Measurements from ENCODE around the gene EBF4.

Gene EBF4, protein sequence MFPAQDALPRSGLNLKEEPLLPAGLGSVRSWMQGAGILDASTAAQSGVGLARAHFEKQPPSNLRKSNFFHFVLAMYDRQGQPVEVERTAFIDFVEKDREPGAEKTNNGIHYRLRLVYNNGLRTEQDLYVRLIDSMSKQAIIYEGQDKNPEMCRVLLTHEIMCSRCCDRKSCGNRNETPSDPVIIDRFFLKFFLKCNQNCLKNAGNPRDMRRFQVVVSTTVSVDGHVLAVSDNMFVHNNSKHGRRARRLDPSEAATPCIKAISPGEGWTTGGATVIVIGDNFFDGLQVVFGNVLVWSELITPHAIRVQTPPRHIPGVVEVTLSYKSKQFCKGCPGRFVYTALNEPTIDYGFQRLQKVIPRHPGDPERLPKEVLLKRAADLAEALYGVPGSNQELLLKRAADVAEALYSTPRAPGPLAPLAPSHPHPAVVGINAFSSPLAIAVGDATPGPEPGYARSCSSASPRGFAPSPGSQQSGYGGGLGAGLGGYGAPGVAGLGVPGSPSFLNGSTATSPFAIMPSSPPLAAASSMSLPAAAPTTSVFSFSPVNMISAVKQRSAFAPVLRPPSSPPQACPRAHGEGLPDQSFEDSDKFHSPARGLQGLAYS

DNA sequence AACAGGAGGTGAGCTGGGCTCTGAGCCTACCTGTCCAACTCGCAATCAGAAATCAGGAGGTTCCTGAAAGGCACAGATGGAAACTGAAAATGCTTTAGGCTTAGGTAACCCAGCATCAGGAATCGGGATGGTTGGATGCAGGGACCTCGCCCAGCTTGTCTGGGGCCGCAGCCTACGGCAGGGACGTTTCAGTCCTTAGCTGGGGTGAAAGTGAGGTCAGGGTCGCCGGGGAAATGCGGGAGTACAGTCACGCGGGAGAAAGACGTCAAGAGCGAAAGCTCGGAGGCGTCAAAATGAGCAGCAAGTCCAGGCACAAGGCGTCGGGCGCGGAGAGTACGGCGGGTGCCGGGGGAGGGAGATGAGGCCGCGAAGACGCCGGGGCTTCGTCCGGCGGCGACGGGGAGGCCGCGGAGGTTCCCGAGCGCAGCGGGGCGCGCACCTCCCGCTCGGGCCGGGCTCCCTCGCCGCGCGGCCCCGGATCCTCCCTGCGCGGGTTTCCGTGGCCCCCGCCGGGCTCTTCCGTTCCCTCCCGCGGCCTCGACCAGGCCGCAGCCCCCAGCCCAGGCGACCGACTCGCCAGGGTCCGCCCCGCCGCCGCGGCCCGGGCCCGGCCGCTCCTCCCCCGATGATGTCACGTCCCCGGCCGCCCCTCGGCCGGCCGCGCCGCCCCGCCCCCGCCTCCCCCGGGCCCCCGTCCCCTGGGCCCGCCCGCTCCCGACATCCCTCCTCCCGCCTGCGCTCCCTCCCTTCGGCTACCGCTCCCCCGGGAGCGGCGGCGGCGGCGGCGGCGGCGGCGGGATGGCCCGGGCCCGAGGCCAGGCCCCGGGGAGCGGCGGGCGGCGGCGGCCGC is at the start of gene EBF4:
Gene EBF4 (plus strand): TSS at position 745 of the 850 bp plus-strand sequence. CDS start 866 bp downstream, outside the sequence.
- peak in 1 of 2 donors; percentile 42 for DNase-seq
- Mint-ChIP-seq H3K4me1 (peaks cover 31% of the 10 kb centered on the region), H3K27ac (peak within 1 kb of the TSS; percentile 62 to 91), H3K9me3 (no peaks in the 10 kb centered on the region), H3K4me3 (peak within 1 kb of the TSS; percentile 83 to 95), H3K27me3 (peaks cover 69% of the 10 kb centered on the region)
- ATAC-seq: peak; percentile 4

DNA sequence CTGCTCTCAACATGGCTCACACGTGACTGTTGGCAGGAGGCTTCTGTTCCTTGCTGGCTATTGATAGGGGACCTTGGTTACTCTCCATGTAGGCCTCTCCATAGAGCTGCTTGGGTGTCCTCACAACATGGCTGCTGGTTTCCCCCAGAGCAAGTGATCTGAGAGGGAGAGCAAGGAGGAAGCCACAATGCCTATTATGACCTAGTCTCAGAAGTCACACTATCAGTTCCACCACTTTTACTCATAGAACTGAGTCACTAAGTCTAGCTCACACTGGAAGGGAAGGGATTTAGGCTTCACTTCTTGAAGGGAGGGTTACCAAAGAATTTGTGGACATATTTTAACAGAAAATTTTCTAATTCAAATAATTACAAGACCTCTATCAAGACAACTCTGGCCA is 48.9 kb upstream of the EBF4 start:
- ATAC-seq: peak; percentile 60
- no peak for DNase-seq
- Mint-ChIP-seq H3K4me1 (no peaks in the 10 kb centered on the region), H3K27ac (no peak overlapping the region), H3K9me3 (no peaks in the 10 kb centered on the region), H3K4me3 (no peak overlapping the region), H3K27me3 (no peaks in the 10 kb centered on the region)

DNA sequence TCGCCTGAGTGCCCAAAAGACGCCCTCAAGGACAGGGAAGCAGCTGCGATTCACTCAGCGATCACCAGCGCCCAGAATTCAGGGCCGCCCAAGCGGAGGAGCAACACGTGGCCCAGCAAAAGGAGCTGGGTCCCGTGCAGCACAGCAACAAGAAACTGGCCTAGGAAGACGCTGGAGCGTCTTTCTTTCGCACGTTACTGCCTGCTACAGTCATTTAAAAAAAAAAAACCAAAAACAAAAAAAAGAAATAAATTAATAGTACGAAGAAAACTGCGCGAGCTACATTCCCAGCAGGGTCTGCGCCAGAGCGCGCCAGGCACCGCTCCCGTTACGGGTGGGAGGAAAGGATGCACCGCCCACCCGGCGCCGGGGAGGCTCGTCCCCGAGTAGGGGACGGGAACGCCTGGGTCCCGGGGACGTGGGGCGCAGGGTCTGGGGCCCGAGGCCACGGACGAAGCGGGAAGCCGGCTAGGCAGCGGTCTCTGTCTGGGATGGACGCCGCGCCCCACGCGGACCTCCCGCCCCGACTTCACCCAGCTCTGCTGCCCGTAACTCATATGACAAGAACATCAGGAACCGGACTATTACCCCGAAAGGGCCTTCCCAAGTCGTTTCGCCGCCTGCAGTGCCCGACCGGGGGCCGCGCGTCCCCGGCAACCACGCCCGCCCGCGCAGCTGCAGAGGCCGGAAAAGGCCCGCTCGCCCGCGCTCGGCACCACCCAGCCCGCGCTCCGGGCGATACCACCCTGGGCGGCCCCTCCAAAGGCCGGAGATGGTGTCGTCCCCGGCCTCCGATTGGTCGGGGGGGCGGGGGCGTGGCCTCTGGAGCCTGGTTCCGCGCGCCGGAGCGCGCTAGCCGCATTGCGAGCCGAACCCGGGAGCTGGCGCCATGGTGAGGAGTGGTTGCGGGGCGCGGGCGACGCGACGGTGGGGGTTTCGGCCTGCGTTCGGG is 40.5 kb upstream of the EBF4 start, which contains the start of gene NOP56:
Gene NOP56 (plus strand): TSS at position 861 of the 952 bp plus-strand sequence. CDS start 29 bp downstream, at position 890.
- H3K9me3 Mint-ChIP-seq: no peaks in the 10 kb centered on the region
- peak within 1 kb of the TSS; percentile 95 to 96 for H3K4me3 Mint-ChIP-seq
- peaks cover 54% of the 10 kb centered on the region for H3K4me1 Mint-ChIP-seq
- peak within 1 kb of the TSS; percentile 96 to 97 for H3K27ac Mint-ChIP-seq
- ATAC-seq (peak; percentile 93), DNase-seq (peak; percentile 97 to 98)
- H3K27me3 Mint-ChIP-seq: no peaks in the 10 kb centered on the region

GRCh38 chr20:2652724-2653555 is 39.6 kb upstream of the EBF4 start:
- Mint-ChIP-seq H3K9me3 (no peaks in the 10 kb centered on the region), H3K27me3 (no peaks in the 10 kb centered on the region), H3K27ac (peak overlapping the region; percentile 89 to 97), H3K4me1 (peaks cover 59% of the 10 kb centered on the region), H3K4me3 (peak overlapping the region; percentile 95 to 96)
- DNase-seq: peak in 1 of 2 donors; percentile 28
- ATAC-seq: peak; percentile 67

GRCh38 chr20:2653556-2654383 is 38.8 kb upstream of the EBF4 start:
- H3K4me1 Mint-ChIP-seq: peaks cover 63% of the 10 kb centered on the region
- DNase-seq (no peak), ATAC-seq (no peak)
- H3K27ac Mint-ChIP-seq: peak overlapping the region; percentile 85 to 97
- H3K9me3 Mint-ChIP-seq: no peaks in the 10 kb centered on the region
- no peaks in the 10 kb centered on the region for H3K27me3 Mint-ChIP-seq
- peak overlapping the region; percentile 95 to 96 for H3K4me3 Mint-ChIP-seq

- ATAC-seq (no peak), DNase-seq (no peak)
- Mint-ChIP-seq H3K27me3 (no peaks in the 10 kb centered on the region), H3K4me3 (peak overlapping the region; percentile 95 to 96), H3K9me3 (no peaks in the 10 kb centered on the region), H3K4me1 (peaks cover 65% of the 10 kb centered on the region), H3K27ac (peak overlapping the region; percentile 74 to 97)
Observed at GRCh38 chr20:2654384-2654822, 38.2 kb upstream of the EBF4 start.

DNA sequence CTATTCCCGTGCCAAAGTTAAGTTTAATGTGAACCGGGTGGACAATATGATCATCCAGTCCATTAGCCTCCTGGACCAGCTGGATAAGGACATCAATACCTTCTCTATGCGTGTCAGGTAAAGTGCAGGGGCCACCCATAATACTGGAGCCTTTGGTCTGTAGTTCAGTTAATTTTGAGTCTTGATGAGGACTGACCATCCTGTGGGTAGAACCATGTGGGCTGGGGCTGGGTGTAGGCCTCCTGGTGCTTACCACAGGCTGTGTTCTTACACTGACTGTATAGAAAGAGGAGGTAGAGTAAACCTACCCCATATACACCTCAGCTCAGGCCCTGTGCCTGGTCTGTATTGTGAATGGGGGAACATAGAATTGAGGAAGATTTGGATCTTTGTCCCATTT is 37.7 kb upstream of the EBF4 start:
- H3K4me3 Mint-ChIP-seq: peak overlapping the region; percentile 95 to 96
- H3K9me3 Mint-ChIP-seq: no peaks in the 10 kb centered on the region
- peak overlapping the region; percentile 74 to 97 for H3K27ac Mint-ChIP-seq
- DNase-seq: no peak
- no peak for ATAC-seq
- peaks cover 65% of the 10 kb centered on the region for H3K4me1 Mint-ChIP-seq
- H3K27me3 Mint-ChIP-seq: no peaks in the 10 kb centered on the region

DNA sequence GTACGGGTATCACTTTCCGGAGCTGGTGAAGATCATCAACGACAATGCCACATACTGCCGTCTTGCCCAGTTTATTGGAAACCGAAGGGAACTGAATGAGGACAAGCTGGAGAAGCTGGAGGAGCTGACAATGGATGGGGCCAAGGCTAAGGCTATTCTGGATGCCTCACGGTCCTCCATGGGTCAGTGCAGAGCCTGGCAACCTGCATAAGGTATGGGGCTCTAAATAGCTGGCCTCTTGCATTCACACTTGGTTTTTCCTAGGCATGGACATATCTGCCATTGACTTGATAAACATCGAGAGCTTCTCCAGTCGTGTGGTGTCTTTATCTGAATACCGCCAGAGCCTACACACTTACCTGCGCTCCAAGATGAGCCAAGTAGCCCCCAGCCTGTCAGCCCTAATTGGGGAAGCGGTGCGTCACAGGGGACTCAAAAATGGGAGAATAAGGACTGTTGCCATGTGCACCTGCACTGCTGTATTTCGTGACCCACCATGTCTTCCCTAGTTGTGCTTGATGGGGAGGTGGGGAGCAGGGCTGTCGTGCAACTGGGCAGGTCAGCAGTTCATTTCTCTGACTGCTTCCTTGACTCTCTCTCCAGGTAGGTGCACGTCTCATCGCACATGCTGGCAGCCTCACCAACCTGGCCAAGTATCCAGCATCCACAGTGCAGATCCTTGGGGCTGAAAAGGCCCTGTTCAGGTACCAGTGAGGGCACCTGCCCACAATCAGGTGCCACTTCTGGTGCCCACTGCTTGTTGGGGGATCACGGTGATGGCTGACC is 37.1 kb upstream of the EBF4 start:
- ATAC-seq: no peak
- H3K27me3 Mint-ChIP-seq: no peaks in the 10 kb centered on the region
- H3K4me3 Mint-ChIP-seq: peak overlapping the region; percentile 95 to 96
- peak overlapping the region in 1 of 2 donors; percentile 97 for H3K27ac Mint-ChIP-seq
- no peaks in the 10 kb centered on the region for H3K9me3 Mint-ChIP-seq
- DNase-seq: no peak
- peaks cover 62% of the 10 kb centered on the region for H3K4me1 Mint-ChIP-seq

DNA sequence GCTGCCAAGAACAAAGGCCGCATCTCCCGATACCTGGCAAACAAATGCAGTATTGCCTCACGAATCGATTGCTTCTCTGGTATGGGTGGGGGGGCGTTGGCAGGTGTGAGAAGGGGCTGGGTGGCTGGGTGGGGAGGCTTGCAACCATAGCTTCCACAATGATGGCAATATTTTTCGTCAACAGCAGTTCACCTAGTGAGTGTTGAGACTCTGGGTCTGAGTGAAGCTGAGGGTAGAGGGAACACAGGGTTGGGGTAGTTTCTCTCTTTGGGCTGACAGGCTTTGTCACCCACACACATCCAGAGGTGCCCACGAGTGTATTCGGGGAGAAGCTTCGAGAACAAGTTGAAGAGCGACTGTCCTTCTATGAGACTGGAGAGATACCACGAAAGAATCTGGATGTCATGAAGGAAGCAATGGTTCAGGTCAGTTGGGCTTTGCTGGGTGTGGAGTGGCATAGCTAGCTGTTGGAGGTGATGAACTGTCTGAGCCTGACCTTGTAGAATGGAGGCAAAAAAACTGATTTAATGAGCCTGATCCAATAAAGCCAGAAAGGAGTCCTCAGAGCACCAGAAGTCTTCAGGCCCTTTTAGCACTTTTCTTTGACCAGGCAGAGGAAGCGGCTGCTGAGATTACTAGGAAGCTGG is 36.0 kb upstream of the EBF4 start:
- no peak for DNase-seq
- ATAC-seq: no peak
- peak overlapping the region in 1 of 2 donors; percentile 49 for H3K4me3 Mint-ChIP-seq
- H3K4me1 Mint-ChIP-seq: peaks cover 60% of the 10 kb centered on the region
- H3K27me3 Mint-ChIP-seq: no peaks in the 10 kb centered on the region
- H3K9me3 Mint-ChIP-seq: no peaks in the 10 kb centered on the region
- peak overlapping the region; percentile 66 to 71 for H3K27ac Mint-ChIP-seq

DNA sequence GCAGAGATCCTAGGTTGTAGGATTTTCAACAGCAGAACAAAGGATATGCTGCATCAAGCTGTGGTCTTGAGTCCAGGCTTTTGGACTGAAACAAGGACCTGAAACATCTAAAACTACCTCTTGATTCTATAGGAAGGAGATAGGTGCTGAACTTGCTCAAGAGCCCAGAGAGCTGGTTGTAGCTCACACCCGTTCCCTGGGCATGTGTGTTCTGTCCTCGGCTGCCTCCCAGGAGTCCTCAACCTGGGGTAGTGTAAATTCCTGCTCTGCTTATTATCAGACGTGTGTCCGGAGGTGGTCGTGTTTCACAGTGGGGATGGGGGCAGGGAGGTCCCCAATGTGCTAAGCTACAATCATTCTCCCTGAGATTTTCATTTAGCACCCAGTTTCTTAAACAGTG is 35.3 kb upstream of the EBF4 start:
- Mint-ChIP-seq H3K27me3 (no peaks in the 10 kb centered on the region), H3K4me3 (no peak overlapping the region), H3K27ac (peak overlapping the region in 1 of 2 donors; percentile 75), H3K9me3 (no peaks in the 10 kb centered on the region), H3K4me1 (peaks cover 66% of the 10 kb centered on the region)
- ATAC-seq (no peak), DNase-seq (no peak)

DNA sequence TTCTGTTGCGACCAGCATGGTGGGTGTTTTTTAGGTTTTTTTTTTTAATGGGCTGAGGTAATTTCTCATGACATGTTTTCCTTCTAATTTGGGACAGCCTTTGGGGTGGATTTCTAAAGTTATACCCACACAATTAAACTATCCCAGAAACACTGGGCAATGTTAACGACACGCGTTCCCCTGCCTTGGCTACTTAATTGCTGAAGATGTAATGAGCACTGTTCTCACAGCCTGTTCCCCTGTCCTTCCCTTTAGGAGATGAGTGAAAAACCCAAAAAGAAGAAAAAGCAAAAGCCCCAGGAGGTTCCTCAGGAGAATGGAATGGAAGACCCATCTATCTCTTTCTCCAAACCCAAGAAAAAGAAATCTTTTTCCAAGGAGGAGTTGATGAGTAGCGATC is 34.9 kb upstream of the EBF4 start:
- Mint-ChIP-seq H3K9me3 (no peaks in the 10 kb centered on the region), H3K4me3 (no peak overlapping the region), H3K27ac (peak overlapping the region in 1 of 2 donors; percentile 75), H3K4me1 (peaks cover 71% of the 10 kb centered on the region), H3K27me3 (no peaks in the 10 kb centered on the region)
- ATAC-seq (no peak), DNase-seq (no peak)
